Esophagus muscularis mucosa (tissue), 4 donors: Measurements from ENCODE around the gene YDJC. TPM values are rescaled to one million over a fixed set of nuclear protein-coding genes. Genes with fewer than 3 reads are reported as not detected.
"Not testable (repeated sequence)": the region's sequence is repeated elsewhere in the genome, so short reads cannot be mapped to it uniquely, and the experiment has no call there.

Source experiments
- DNase-seq: peaks from one replicate; pipeline ENCODE4 v3.0.0-alpha.2; 2017; ENCODE audit errors: extremely low spot score
- H3K27ac ChIP-seq, 4 donors: fragments of 200-600 bp; sonication (generic); replicated peaks in 1 of 4; 1 replicate in 3 of 4; 2 replicates in 1 of 4; pipeline ENCODE4 v1.5.1; 2016 to 2019; ENCODE audit warnings: mild to moderate bottlenecking in 1 of 4
- H3K27me3 ChIP-seq, 4 donors: fragments of 200-600 bp; sonication (generic); one replicate each; pipeline versions ENCODE4 v1.5.1 to v1.6.0; 2016 to 2019
- H3K36me3 ChIP-seq, 4 donors: fragments of 200-600 bp; sonication (generic); one replicate each; pipeline ENCODE4 v1.5.1; 2016 to 2019
- H3K4me1 ChIP-seq, 4 donors: fragments of 200-600 bp; sonication (generic); one replicate each; pipeline ENCODE4 v1.5.1; 2016 to 2019
- H3K4me3 ChIP-seq, 4 donors: fragments of 200-600 bp; sonication (generic); 1 replicate in 2 of 4; 2 replicates in 2 of 4; pipeline ENCODE4 v1.5.1; 2016 to 2019; ENCODE audit warnings: mild to moderate bottlenecking in 4 of 4, moderate library complexity in 1 of 4
- H3K9me3 ChIP-seq, 4 donors: fragments of 200-600 bp; sonication (generic); 1 replicate in 3 of 4; 2 replicates in 1 of 4; pipeline ENCODE4 v1.5.1; 2016 to 2019
- CTCF ChIP-seq, 3 experiments: fragments of 200-600 bp in 2 of 3; fragments of 450-650 bp in 1 of 3; sonication (generic) in 2 of 3; IDR thresholded peaks; one replicate each; pipeline ENCODE4 v1.5.1; 2017 to 2019; ENCODE audit warnings: antibody characterized with exemption in 3 of 3, mild to moderate bottlenecking in 2 of 3, moderate library complexity in 1 of 3
- EP300 ChIP-seq: sonication (generic); formaldehyde crosslinking; IDR thresholded peaks from one replicate; pipeline ENCODE4 v1.6.1; 2017; ENCODE audit warnings: antibody characterized with exemption
- POLR2A ChIP-seq: fragments of 450-650 bp; IDR thresholded peaks from one replicate; pipeline ENCODE4 v1.6.1; 2017; ENCODE audit warnings: antibody characterized with exemption, moderate library complexity, mild to moderate bottlenecking, low read depth
- POLR2AphosphoS5 ChIP-seq, 2 donors: sonication (generic); formaldehyde crosslinking; IDR thresholded peaks; one replicate each; pipeline ENCODE4 v1.6.1; 2017; ENCODE audit warnings: antibody characterized with exemption in 2 of 2
- WGBS: methylation state at CpG from one replicate; pipeline ENCODE4 v1.1.5; 2018; 5-methylcytosine and 5-hydroxymethylcytosine counted together
- intact Hi-C: fragments of 100-400 bp; cut with DNase I; formaldehyde crosslinking; loops from one replicate; pipeline ENCODE4 v1.15.1; 2023
- total RNA-seq, 4 donors: library from RNA; depleted of rRNA; stranded (reverse); fragments of >200 nt; gene quantifications; one replicate each; pipeline versions ENCODE4 v1.1.0 to v1.2.1, GENCODE V29; 2016

The YDJC gene
- total RNA-seq, 4 donors from 2014 or later = 13.7 to 33.7 (median 26.2) TPM

GRCh38 chr22:21640810-21641209, 11.0 kb upstream of the YDJC start:
- no peak for TF ChIP-seq POLR2AphosphoS5 (IDR thresholded peaks at IDR 0.05)
- TF ChIP-seq EP300 = no peak
- TF ChIP-seq POLR2A = no peak
- TF ChIP-seq CTCF (IDR thresholded peaks at IDR 0.05) = no peak
- 85% methylated on average over 5 of the region's 5 CpGs for WGBS
- Histone ChIP-seq H3K36me3 (peaks cover 0 to 21% (median 10%) of the 10 kb centered on the region in 4 donors), H3K4me3 (no peak overlapping the region), H3K27me3 (no peaks in the 10 kb centered on the region), H3K27ac (no peak overlapping the region), H3K4me1 (peaks cover 16 to 28% (median 24%) of the 10 kb centered on the region in 4 donors), H3K9me3 (no peaks in the 10 kb centered on the region)
- intact Hi-C loops = no loop called here
- DNase-seq = no peak

- TF ChIP-seq POLR2A = no peak
- no peak for TF ChIP-seq POLR2AphosphoS5 (IDR thresholded peaks at IDR 0.05)
- TF ChIP-seq EP300 = no peak
- TF ChIP-seq CTCF (IDR thresholded peaks at IDR 0.05) = no peak
- Histone ChIP-seq H3K4me3 (no peak overlapping the region), H3K4me1 (peaks cover 16 to 28% (median 24%) of the 10 kb centered on the region in 4 donors), H3K36me3 (peaks cover 0 to 8% (median 3%) of the 10 kb centered on the region in 4 donors), H3K27ac (no peak overlapping the region), H3K27me3 (no peaks in the 10 kb centered on the region), H3K9me3 (no peaks in the 10 kb centered on the region)
- DNase-seq = no peak
- intact Hi-C loops = no loop called here
- WGBS = 82% methylated on average over 3 of the region's 4 CpGs
Measured at GRCh38 chr22:21639359-21639758, 9.5 kb upstream of the YDJC start.

- H3K27me3 ChIP-seq, H3K4me3 ChIP-seq, H3K36me3 ChIP-seq, H3K9me3 ChIP-seq, intact Hi-C loops, H3K27ac ChIP-seq, DNase-seq: not testable (repeated sequence)
- peaks cover 6 to 13% (median 10%) of the 10 kb centered on the region in 4 donors for H3K4me1 ChIP-seq
- 80% methylated on average over 2 of the region's 2 CpGs for WGBS
Measured at GRCh38 chr22:21637450-21637849, 7.6 kb upstream of the YDJC start.

GRCh38 chr22:21636629-21637218, 6.9 kb upstream of the YDJC start:
- intact Hi-C loops = no loop called here
- Histone ChIP-seq H3K4me1 (peaks cover 6 to 10% (median 8%) of the 10 kb centered on the region in 4 donors), H3K36me3 (no peaks in the 10 kb centered on the region), H3K9me3 (no peaks in the 10 kb centered on the region), H3K27me3 (no peaks in the 10 kb centered on the region), H3K27ac (no peak overlapping the region), H3K4me3 (no peak overlapping the region)
- TF ChIP-seq EP300 (no peak), POLR2A (no peak), POLR2AphosphoS5 (IDR thresholded peaks at IDR 0.05) (no peak), CTCF (IDR thresholded peaks at IDR 0.05) (no peak)
- no peak for DNase-seq
- WGBS = 91% methylated on average over 17 of the region's 17 CpGs

- 80% methylated on average over 15 of the region's 15 CpGs for WGBS
- Histone ChIP-seq H3K27me3 (no peaks in the 10 kb centered on the region), H3K4me3 (no peak overlapping the region), H3K4me1 (peaks cover 0 to 2% (median 1%) of the 10 kb centered on the region in 4 donors), H3K27ac (no peak overlapping the region), H3K36me3 (no peaks in the 10 kb centered on the region), H3K9me3 (no peaks in the 10 kb centered on the region)
- TF ChIP-seq CTCF (IDR thresholded peaks at IDR 0.05) (no peak), POLR2A (no peak), POLR2AphosphoS5 (IDR thresholded peaks at IDR 0.05) (no peak), EP300 (no peak)
- intact Hi-C loops = no loop called here
- no peak for DNase-seq
Measured at GRCh38 chr22:21635771-21636510, 6.1 kb upstream of the YDJC start.
